HL-60 (cell line): ENCODE results near the gene LAMA4.

Experiments
- DNase-seq, 2 experiments: peaks; one replicate each; pipeline ENCODE4 v3.0.0-alpha.2; 2010 to 2020; ENCODE audit warnings: low read depth in 1 of 2, low spot score in 1 of 2
- H3K27ac ChIP-seq: fragments of 250-450 bp; sonication (Bioruptor Pico); replicated peaks from 2 replicates; pipeline ENCODE4 v1.5.1; 2020; ENCODE audit warnings: mild to moderate bottlenecking, moderate library complexity
- H3K27me3 ChIP-seq: fragments of 250-450 bp; sonication (Bioruptor Pico); 2 replicates; pipeline ENCODE4 v1.5.1; 2021; ENCODE audit warnings: mild to moderate bottlenecking, moderate library complexity; ENCODE audit not compliant: insufficient read depth, poor library complexity, severe bottlenecking
- H3K4me3 ChIP-seq: replicated peaks from 2 replicates; pipeline ENCODE4 v1.5.1; 2011; ENCODE audit warnings: mild to moderate bottlenecking, control low read depth, low read length; ENCODE audit not compliant: insufficient read depth
- CTCF ChIP-seq: IDR thresholded peaks from one replicate; pipeline ENCODE4 v1.5.1; 2011; ENCODE audit warnings: low read length, control low read depth, inconsistent platforms; ENCODE audit not compliant: insufficient read depth
- GABPA ChIP-seq: IDR thresholded peaks from 2 replicates; pipeline ENCODE4 v1.6.1; 2012; ENCODE audit warnings: low read depth
- POLR2AphosphoS5 ChIP-seq: IDR thresholded peaks from 2 replicates; pipeline ENCODE4 v1.6.1; 2012; ENCODE audit warnings: low read depth
- REST ChIP-seq: IDR thresholded peaks from 2 replicates; pipeline ENCODE4 v1.6.1; 2012; ENCODE audit warnings: low read depth; ENCODE audit not compliant: insufficient replicate concordance
- SPI1 ChIP-seq: IDR thresholded peaks from 2 replicates; pipeline ENCODE4 v1.6.1; 2012; ENCODE audit warnings: low read depth, mild to moderate bottlenecking, borderline replicate concordance

The LAMA4 gene

GRCh38 chr6:112190164-112190563 is 64.2 kb downstream of the LAMA4 start:
- Histone ChIP-seq H3K27me3 (no peaks in the 10 kb centered on the region), H3K27ac (no peak overlapping the region), H3K4me3 (no peak overlapping the region)
- no peak for DNase-seq
- no peak for TF ChIP-seq CTCF
- no peak for TF ChIP-seq REST

- no peak for DNase-seq
- H3K27ac ChIP-seq: no peak overlapping the region
Measured at GRCh38 chr6:112189494-112189893, 64.9 kb downstream of the LAMA4 start.

GRCh38 chr6:112188906-112189305 is 65.5 kb downstream of the LAMA4 start:
- no peak overlapping the region for H3K27ac ChIP-seq
- H3K27me3 ChIP-seq: no peaks in the 10 kb centered on the region
- DNase-seq: no peak
- no peak for TF ChIP-seq POLR2AphosphoS5
- no peak for TF ChIP-seq REST
- TF ChIP-seq GABPA: no peak
- TF ChIP-seq CTCF: no peak
- TF ChIP-seq SPI1: no peak
- H3K4me3 ChIP-seq: no peak overlapping the region

More at GRCh38 chr6:112189494-112189893, 64.9 kb downstream of the LAMA4 start:
- no peak for TF ChIP-seq GABPA
- no peak for TF ChIP-seq CTCF
- no peak for TF ChIP-seq REST
- TF ChIP-seq SPI1: no peak
- TF ChIP-seq POLR2AphosphoS5: no peak
- no peak overlapping the region for H3K4me3 ChIP-seq
- no peaks in the 10 kb centered on the region for H3K27me3 ChIP-seq
